GM12878 (cell line): ENCODE data around the gene DRD2. TPM values are rescaled to one million over a fixed set of nuclear protein-coding genes. Genes with fewer than 3 reads are reported as not detected.

Source experiments
- ATAC-seq: fragments of 200-7000 bp; cut with Tn5 transposase; 3 replicates; pipeline ENCODE4 v1.9.1; 2020; ENCODE audit warnings: mild to moderate bottlenecking, moderate library complexity
- BruUV-seq: library from RNA; stranded (reverse); fragments of 400-500 nt; replicated peaks from 2 replicates; lab custom pipeline; 2021; lab: Mats Ljungman, UMichigan
- CTCF ChIA-PET: fragments of 300-600 bp; sonication (Branson Sonifier 250); formaldehyde crosslinking; extraction: SDS; loops from one replicate; lab custom pipeline; 2021; ENCODE audit warnings: inconsistent platforms; lab: Yijun Ruan, JAX
- POLR2A ChIA-PET: fragments of 350-600 bp; formaldehyde crosslinking; extraction: SDS; loops from one replicate; lab custom pipeline; 2021; ENCODE audit warnings: inconsistent platforms; lab: Charles Lee
- RAD21 ChIA-PET: fragments of 300-600 bp; sonication (Branson Sonifier 250); formaldehyde crosslinking; loops from one replicate; lab custom pipeline; 2023; ENCODE audit warnings: antibody characterized with exemption; ENCODE audit not compliant: unreplicated experiment; lab: Charles Lee
- SMC1A ChIA-PET: fragments of 300-600 bp; sonication (Branson Sonifier 250); formaldehyde crosslinking; loops from one replicate; lab custom pipeline; 2023; ENCODE audit not compliant: unreplicated experiment, uncharacterized antibody; lab: Charles Lee
- DNase-seq: peaks from one replicate; pipeline ENCODE4 v3.0.0-alpha.2; 2011; ENCODE audit warnings: low read depth, low spot score
- FAIRE-seq: peaks from 3 replicates; lab custom pipeline; 2011; peaks lifted over from hg19 to GRCh38; lab: Jason Lieb, UNC
- H2AFZ ChIP-seq: 2 replicates; pipeline ENCODE4 v1.6.0; 2011; ENCODE audit warnings: low read depth, low read length, control low read depth; ENCODE audit not compliant: control insufficient read depth
- H3K27ac ChIP-seq: 2 replicates; pipeline ENCODE4 v1.5.1; 2011; ENCODE audit warnings: control low read depth; ENCODE audit not compliant: control insufficient read depth, insufficient read depth
- H3K27me3 ChIP-seq, 2 experiments: replicated peaks in 1 of 2; 2 replicates each; pipeline versions ENCODE4 v1.6.0 to v1.6.1; 2011; ENCODE audit warnings: low read length in 1 of 2; ENCODE audit not compliant: control insufficient read depth in 2 of 2, insufficient read depth in 2 of 2
- H3K36me3 ChIP-seq, 2 experiments: 2 replicates each; pipeline ENCODE4 v1.5.1; 2011; ENCODE audit warnings: low read length in 1 of 2; ENCODE audit not compliant: control insufficient read depth in 2 of 2, insufficient read depth in 2 of 2
- H3K4me1 ChIP-seq: 2 replicates; pipeline ENCODE4 v1.6.1; 2011; ENCODE audit warnings: mild to moderate bottlenecking, low read length, moderate library complexity, mixed read lengths; ENCODE audit not compliant: control insufficient read depth, insufficient read depth
- H3K4me2 ChIP-seq: 2 replicates; pipeline ENCODE4 v1.6.0; 2011; ENCODE audit warnings: control low read depth; ENCODE audit not compliant: control insufficient read depth, insufficient read depth
- H3K4me3 ChIP-seq: fragments of 200-600 bp; sonication (generic); 2 replicates; pipeline ENCODE4 v1.5.1; 2016
- H3K79me2 ChIP-seq: 2 replicates; pipeline ENCODE4 v1.6.0; 2011; ENCODE audit warnings: low read length; ENCODE audit not compliant: control insufficient read depth, insufficient read depth
- H3K9ac ChIP-seq: 2 replicates; pipeline ENCODE4 v1.8.0; 2011; ENCODE audit warnings: low read length, control low read depth, mixed read lengths; ENCODE audit not compliant: control insufficient read depth, insufficient read depth
- H3K9me3 ChIP-seq: replicated peaks from 3 replicates; pipeline ENCODE4 v1.5.1; 2011; ENCODE audit warnings: mild to moderate bottlenecking, low read length; ENCODE audit not compliant: control insufficient read depth, insufficient read depth
- H4K20me1 ChIP-seq: 2 replicates; pipeline ENCODE4 v1.6.0; 2011; ENCODE audit not compliant: control insufficient read depth, insufficient read depth
- BHLHE40 ChIP-seq, 2 experiments: fragments of 450-650 bp in 1 of 2; IDR thresholded peaks; 2 replicates each; pipeline ENCODE4 v1.6.1; 2011 to 2017; ENCODE audit warnings: low read depth in 2 of 2, borderline replicate concordance in 1 of 2, improper control_type of control experiment in 1 of 2, low read length in 1 of 2, mild to moderate bottlenecking in 1 of 2
- E2F8 ChIP-seq: fragments of 450-650 bp; IDR thresholded peaks from 2 replicates; pipeline ENCODE4 v1.6.1; 2018; ENCODE audit warnings: mild to moderate bottlenecking, low read depth, moderate library complexity; ENCODE audit not compliant: partially characterized antibody
- EGR1 ChIP-seq, 2 experiments: IDR thresholded peaks; 1 replicate in 1 of 2; 2 replicates in 1 of 2; pipeline ENCODE4 v1.6.1; 2011 to 2012; ENCODE audit warnings: low read depth in 2 of 2, low read length in 2 of 2, borderline replicate concordance in 1 of 2, mild to moderate bottlenecking in 1 of 2, moderate library complexity in 1 of 2
- IKZF1 ChIP-seq: fragments of 450-650 bp; conservative IDR thresholded peaks from 2 replicates; pipeline ENCODE4 v1.6.1; 2017; ENCODE audit warnings: antibody characterized with exemption, mild to moderate bottlenecking
- NR2C1 ChIP-seq: fragments of 450-650 bp; IDR thresholded peaks from 2 replicates; pipeline ENCODE4 v1.6.1; 2017; ENCODE audit warnings: antibody characterized with exemption, mild to moderate bottlenecking, moderate library complexity
- NR2C2 ChIP-seq: IDR thresholded peaks from 2 replicates; pipeline ENCODE4 v1.6.1; 2011; ENCODE audit warnings: borderline replicate concordance, low read depth; ENCODE audit not compliant: control insufficient read depth, insufficient read length
- RELB ChIP-seq: fragments of 450-650 bp; IDR thresholded peaks from 2 replicates; pipeline ENCODE4 v1.6.1; 2017; ENCODE audit warnings: low read depth, mild to moderate bottlenecking, moderate library complexity
- SMARCA5 ChIP-seq: fragments of 450-650 bp; IDR thresholded peaks from 2 replicates; pipeline ENCODE4 v1.6.1; 2017; ENCODE audit warnings: mild to moderate bottlenecking
- ZBTB11 ChIP-seq: fragments of 450-650 bp; formaldehyde crosslinking; IDR thresholded peaks from 2 replicates; pipeline ENCODE4 v1.5.0; 2022; ENCODE audit warnings: mild to moderate bottlenecking, missing genetic modification characterization
- ZNF687 ChIP-seq: fragments of 450-650 bp; IDR thresholded peaks from 2 replicates; pipeline ENCODE4 v1.6.1; 2017; ENCODE audit warnings: mild to moderate bottlenecking, moderate library complexity
- WGBS: methylation state at CpG from one replicate; pipeline ENCODE4 v1.1.6; 2016; ENCODE audit warnings: low lambda C conversion rate; ENCODE audit not compliant: insufficient replicate concordance, insufficient coverage; ENCODE audit errors: missing lambda C conversion rate; 5-methylcytosine and 5-hydroxymethylcytosine counted together
- in situ Hi-C: fragments of 300-500 bp; cut with MboI; formaldehyde crosslinking; loops from 9 replicates; pipeline ENCODE4 v1.14.3; 2018; ENCODE audit warnings: mixed read lengths
- intact Hi-C: fragments of 100-400 bp; cut with micrococcal nuclease; formaldehyde crosslinking; loops from one replicate; pipeline ENCODE4 v1.14.2; 2022; ENCODE audit not compliant: unreplicated experiment
- polyA plus RNA-seq, 11 experiments: library from polyadenylated mRNA; depleted of rRNA in 4 of 11; unstranded in 6 of 11; stranded (reverse) in 5 of 11; fragments of >200 nt; fragmentation: Nextera tagmentation in 4 of 11; fragmentation: Illumina TruSeq in 1 of 11; extraction: Ambion mirVana in 4 of 11; extraction: Trizol in 1 of 11; gene quantifications; 1 replicate in 1 of 11; 2 replicates in 10 of 11; pipeline versions ENCODE4 v1.2.1 to v1.2.3, GENCODE V29; 2011 to 2016; ENCODE audit warnings: inconsistent platforms in 2 of 11, missing spikeins in 2 of 11, low read depth in 1 of 11
- total RNA-seq, 4 experiments: library from RNA; depleted of rRNA in 3 of 4; stranded (reverse); fragments of >200 nt in 3 of 4; fragmentation: Illumina TruSeq in 1 of 4; extraction: Trizol in 1 of 4; gene quantifications; 2 replicates each; pipeline versions ENCODE4 v1.2.1 to v1.2.3, GENCODE V29; 2013 to 2021

DRD2 gene
- total and polyA plus RNA-seq, 10 of the 15 experiments (the other 5 are each of a cell fraction or from before 2014, with no cell fraction given) = not detected

- H3K27me3 ChIP-seq = peaks cover 0 to 2% of the 10 kb centered on the region in 2 experiments; a peak in 2 of 4 replicates
- ChIA-PET CTCF (no interaction called here), RAD21 (no interaction called here), POLR2A (no interaction called here), SMC1A (no interaction called here)
- H3K9me3 ChIP-seq = no peaks in the 10 kb centered on the region
- H3K4me2 ChIP-seq = no peak overlapping the region
- no peaks in the 10 kb centered on the region for H4K20me1 ChIP-seq
- 34% methylated on average over 8 of the region's 8 CpGs for WGBS
- no peak overlapping the region for H3K27ac ChIP-seq
- no peak overlapping the region for H3K9ac ChIP-seq
- no peaks in the 10 kb centered on the region for H3K4me1 ChIP-seq
- intact Hi-C loops = no loop called here
- no peak overlapping the region for H2AFZ ChIP-seq
- in situ Hi-C loops = no loop called here
- H3K79me2 ChIP-seq = no peaks in the 10 kb centered on the region
- FAIRE-seq (no peak), ATAC-seq (no peak), DNase-seq (no peak)
- H3K4me3 ChIP-seq = no peak overlapping the region
- no peaks in the 10 kb centered on the region for H3K36me3 ChIP-seq
- no TSS peak for BruUV-seq
- no peak for TF ChIP-seq ZNF687
- no peak for TF ChIP-seq EGR1 (IDR thresholded peaks at IDR 0.05; ENCODE audit: borderline replicate concordance in 1 of 2, low read depth in 2 of 2, low read length in 2 of 2)
- no peak for TF ChIP-seq RELB
- TF ChIP-seq IKZF1 = no peak
- no peak for TF ChIP-seq SMARCA5
- TF ChIP-seq NR2C2 = no peak
- no peak for TF ChIP-seq NR2C1
- TF ChIP-seq ZBTB11 = no peak
- TF ChIP-seq E2F8 = no peak
- no peak for TF ChIP-seq BHLHE40 (IDR thresholded peaks at IDR 0.05; ENCODE audit: borderline replicate concordance in 1 of 2, low read depth in 2 of 2, low read length in 1 of 2)
Observed at GRCh38 chr11:113393501-113393985, 81.7 kb downstream of the DRD2 start.
